GM19463 (cell line): Measurements from ENCODE around the gene BLOC1S3.
"Not testable (repeated sequence)": the region's sequence is repeated elsewhere in the genome, so short reads cannot be mapped to it uniquely, and the experiment has no call there.

Experiments
- ATAC-seq: cut with Tn5 transposase; IDR thresholded peaks from one replicate; pipeline ENCODE4 v1.9.1; 2021; ENCODE audit warnings: mild to moderate bottlenecking, moderate library complexity; ENCODE audit not compliant: unreplicated experiment

BLOC1S3 gene

DNA sequence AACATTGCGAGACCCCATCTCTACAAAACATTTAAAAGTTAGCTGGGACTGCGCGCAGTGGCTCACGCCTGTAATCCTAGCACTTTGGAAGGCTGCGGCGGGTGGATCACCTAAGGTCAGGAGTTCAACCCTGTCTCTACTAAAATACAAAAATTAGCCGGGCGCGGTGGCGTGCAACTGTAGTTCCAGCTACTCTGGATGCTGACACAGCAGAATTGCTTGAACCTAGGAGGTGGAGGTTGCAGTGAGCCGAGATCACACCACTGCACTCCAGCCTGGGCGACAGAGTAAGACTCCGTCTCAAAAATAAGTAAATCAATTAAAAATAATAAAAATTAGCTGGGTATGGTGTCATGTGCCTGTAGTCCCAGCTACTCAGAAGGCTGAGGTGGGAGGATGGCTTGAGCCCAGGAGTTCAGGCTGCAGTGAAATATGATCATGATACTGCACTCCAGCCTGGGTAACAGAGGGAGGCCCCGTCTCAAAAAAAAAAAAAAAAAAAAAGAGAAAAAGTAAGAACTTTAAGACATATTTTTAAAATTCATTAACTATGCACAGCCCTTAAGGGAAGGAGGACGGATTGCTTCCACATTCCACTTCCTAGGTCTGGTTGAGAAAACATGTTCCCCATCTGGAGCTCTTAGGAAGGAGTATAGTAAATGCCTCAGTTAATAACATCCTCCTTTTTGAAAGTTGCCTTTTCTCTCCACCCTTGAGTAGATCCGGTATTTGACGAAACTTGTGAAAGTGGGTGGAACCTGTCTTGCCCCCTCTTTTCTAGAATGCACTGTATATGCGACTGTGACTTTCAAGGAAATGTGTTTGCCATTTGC, 40.5 kb downstream of the BLOC1S3 start:
- ATAC-seq = no peak

DNA sequence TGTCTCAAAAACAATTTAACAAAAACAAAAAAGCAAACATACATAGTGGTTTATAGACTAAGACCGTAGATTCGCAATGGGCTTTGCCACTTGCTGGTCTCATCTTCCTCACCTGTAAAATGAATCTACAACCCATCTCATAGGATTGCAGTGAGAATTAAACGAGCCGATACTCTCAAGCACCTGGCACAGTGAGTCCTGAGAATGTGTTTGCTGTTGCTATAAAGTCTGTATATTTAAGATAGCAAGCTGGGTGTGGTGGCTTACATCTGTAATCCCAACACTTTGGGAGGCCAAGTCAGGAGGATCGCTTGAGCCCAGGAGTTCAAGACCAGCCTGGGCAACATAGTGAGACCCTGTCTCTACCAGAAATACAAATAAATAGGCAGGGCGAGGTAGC, 44.1 kb downstream of the BLOC1S3 start:
- no peak for ATAC-seq

DNA sequence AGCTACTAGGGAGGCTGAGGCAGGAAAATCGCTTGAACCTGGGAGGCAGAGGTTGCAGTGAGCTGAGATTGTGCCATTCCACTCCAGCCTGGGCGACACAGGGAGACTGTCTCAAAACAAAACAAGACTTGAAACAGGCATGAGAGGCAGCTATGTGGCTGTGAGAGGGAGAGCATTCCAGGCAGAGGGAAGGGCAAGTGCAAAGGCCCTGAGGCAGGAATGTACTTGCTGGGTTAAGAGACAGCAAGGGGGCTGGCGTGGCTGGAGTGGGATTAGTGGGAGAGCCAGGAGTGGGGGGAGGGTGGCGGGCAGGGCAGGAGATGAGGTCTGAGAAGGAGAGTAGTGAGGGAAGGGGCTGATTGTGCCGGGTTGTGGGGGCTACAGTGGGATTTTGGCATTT, 45.3 kb downstream of the BLOC1S3 start:
- no peak for ATAC-seq

DNA sequence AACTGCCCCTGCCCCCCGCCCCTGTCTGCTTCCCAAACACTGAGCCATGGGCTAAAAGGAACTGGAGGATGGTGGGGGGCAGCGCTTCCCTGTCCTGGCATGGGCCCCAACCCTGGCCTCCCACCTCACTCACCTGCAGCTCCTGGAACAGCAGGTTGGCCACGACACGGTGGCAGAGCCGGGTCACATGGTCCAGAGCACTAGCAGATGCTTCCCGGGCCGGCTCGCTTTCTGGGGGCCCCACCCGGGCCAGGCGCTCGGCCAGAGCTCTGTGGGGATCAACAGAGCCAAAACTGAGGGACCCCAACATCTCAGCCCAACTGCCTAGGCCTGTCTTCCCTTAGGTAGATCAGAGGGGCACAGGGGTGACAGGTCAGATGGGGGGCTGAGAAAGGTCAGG, 46.1 kb downstream of the BLOC1S3 start:
- ATAC-seq = no peak

DNA sequence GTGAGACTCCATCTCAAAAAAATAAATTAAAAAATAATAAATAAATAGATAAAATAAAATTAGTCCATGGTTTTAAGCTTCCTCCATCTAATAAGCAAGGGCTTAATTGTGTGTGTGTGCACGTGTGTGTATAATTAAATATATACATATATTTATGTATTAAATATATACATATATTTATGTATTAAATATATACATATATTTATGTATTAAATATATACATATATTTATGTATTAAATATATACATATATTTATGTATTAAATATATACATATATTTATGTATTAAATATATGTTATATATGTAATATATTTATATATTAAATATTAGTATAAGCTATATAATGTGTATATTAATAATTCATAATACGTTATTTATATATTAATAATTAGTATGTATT, 50.5 kb downstream of the BLOC1S3 start:
- ATAC-seq = not testable (repeated sequence)
